Inflammatory macrophage (primary cell): ENCODE results near the gene WIZ.

ENCODE experiments used
- DNase-seq, 2 donors: peaks; one replicate each; pipeline ENCODE4 v3.0.0-alpha.2; 2020 to 2022

WIZ gene

GRCh38 chr19:15443838-15444237, 5.9 kb downstream of the WIZ start:
- no peak for DNase-seq

DNA sequence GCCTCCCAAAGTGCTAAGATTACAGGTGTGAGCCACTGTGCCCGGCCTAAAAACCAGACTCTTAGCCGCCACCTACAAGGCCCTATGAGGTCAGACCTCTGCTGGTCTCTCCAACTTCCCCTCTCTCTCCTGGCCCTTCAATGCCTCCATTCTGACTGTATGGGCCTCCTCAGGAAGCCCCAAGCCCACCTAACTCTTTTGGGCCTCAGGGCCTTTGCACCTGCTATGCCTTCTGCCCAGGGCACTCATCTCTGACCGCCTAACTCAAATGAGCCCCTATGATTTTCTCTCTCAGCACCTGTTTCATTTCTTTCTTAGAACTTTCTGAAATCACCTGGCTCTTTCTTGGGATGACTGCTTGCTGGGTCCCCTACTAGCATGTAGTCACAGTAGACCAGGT, 6.4 kb downstream of the WIZ start:
- no peak for DNase-seq

DNA sequence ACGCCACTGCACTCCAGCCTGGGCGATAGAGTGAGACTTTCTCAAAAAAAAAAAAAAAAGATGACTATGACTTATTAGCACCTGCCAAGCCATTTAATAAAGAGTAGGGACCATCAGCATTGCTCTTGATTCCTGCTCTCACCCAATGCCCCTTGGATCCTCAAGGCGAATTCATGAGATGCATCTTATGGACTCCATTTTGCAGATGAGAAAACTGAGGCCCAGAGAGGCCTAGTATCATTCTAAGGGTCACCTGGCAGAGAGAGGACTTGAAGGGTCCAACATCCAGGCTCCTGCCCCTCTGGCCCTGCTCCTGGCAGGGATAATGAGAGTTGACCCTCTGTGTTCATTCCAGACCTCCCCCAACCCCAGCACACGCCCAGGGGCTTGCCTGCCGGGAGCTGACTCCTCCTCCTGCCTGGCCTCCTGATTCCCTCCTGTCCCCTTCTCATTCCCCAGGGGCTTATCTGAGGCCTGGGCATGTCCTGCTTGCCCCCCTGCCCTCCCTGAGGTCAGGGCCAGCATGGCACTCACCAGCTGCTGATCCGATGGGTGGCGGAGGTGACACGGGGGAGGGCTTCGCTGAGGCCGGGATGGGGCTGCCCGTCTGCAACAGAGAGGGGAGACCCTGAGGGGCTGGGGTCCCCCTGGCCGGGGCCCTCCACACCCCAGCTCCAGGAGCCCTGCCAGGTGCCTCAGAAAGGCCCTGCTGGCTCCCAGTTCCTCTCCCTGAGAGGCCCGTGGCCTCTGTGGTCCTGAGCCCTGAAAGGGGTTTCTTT, 7.4 kb downstream of the WIZ start:
- DNase-seq = no peak

- no peak for DNase-seq
Observed at GRCh38 chr19:15441317-15441716, 8.4 kb downstream of the WIZ start.

DNA sequence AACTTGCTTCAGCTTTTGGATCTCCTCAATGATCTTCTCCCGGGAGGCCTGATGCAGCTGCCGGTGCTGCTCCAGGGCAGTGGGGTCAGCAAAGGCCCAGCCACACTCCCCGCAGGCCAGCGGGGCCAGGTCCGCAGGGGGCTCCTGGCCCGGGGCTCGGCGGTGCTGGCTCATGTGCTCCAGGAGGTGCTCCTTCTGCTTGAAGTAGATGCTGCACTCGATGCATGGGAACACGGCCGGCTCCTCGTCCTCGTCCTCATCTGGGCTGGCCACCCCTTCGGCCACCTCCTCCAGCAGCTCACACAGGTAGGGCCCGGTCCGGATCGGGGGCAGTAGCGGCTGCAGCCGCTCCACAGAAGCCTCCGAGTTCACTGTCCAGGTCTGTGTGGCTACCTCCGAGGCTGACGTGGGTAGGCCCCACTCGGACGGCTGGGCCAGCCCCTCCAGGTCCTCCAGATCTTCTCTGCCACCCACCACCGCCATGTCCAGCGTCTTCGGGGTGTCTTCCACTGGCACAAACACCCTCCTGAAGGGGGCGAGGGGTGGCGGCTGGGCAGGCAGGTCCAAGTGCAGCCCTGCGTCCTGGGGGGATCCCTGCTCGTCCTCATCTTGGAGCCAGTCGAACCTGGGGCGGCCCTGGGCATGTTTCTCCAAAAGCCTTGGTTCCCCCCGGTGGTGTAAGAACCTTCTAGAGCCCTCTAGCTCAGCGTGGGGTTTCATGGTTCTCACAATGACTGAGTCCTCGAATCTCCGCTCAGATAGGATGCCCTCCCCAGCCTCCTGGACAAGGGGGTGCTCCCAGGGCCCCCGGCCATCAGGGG, 9.7 kb downstream of the WIZ start:
- no peak for DNase-seq

DNA sequence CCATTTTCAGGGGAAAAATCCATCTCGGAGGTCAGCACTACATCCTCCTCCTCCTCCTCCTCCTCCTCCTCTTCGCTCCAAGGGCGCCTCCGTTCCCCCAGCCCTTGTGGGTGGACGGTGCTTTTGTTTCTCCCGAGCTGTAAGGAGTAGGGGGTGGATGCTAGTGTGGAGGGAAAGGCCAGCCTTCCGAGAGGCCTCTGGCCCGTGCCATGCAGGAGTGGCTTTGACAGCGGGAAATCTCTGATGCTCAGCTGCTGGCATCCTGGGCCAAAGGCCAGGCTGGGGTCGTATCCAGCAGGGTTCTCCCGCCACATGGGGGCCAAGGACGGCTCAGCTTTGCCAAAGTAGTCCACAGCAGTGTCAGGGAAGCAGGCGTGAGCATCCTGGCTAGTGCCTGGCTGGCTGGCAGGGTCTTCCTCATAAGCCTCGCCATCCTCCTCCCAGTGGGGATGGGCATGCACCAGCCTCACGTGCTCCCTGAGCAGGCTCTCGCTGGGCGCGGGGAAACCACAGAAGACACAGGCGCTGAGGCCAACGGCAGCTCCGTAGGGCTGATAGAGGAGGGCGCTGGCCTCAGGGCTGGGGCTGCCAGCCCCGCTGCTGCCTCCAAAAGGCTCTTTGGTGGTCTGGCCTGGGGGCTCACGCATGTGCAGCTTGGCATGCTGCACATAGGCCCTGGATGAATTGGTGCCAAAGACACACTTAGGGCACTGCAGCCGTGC, 10.5 kb downstream of the WIZ start:
- no peak for DNase-seq

GRCh38 chr19:15438577-15438976, 11.2 kb downstream of the WIZ start:
- DNase-seq = no peak

DNA sequence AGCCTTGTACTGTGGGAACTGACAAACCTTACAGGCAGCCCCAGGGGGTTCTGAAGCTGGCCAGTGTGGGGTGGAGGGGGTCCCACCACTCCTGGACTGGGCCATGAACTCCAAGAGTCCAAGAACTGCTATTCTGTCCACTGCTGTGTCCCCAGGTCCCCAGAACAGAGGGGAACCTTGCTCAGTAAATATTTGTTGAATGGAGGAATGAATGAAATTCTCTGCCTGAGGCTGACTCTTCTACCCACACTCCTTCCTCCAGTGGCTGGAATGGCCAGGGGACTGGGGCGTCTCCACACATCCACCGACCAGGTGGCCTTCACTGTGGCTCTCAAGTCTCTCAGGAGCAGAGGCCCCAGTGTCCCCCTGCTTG, 11.6 kb downstream of the WIZ start:
- DNase-seq = no peak

- no peak for DNase-seq
Observed at GRCh38 chr19:15437355-15438123, 12.2 kb downstream of the WIZ start.

GRCh38 chr19:15436826-15437110, 13.0 kb downstream of the WIZ start:
- no peak for DNase-seq

DNA sequence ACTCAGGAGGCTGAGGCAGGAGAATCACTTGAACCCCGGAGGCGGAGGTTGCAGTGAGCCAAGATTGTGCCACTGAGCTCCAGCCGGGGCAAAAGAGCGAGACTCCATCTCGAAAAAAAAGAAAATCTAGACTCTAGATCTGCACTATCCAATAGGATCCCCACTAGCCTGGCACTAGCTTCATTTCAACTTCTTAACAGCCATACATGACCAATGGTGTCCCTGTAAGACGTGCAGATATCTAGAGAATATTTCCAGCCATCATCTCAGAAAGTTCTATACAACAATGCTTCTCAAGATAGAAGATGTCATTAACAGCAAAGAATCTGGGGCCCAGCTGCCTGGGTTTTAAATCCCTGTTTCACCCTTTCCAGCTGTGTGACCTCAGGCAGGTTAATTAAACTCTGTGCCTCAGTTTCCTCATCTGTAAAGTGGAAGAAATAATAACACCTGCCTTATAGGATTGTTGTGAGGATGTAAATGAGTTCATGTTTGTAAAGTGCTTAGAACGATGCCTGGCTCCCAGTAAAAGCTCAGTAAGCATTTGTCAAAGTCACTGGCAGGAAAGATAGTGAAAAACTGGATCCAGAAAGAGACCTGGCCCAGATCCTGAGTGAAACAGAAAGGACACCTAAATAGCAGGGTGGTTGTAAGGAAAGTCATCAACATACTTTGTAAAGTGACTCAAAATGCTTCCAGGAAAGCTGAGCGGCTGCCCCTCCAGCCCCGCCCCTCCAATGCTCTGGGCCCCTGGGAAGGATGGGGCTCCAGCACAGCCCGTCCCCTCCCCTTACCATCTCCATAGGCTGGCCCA, 13.5 kb downstream of the WIZ start:
- no peak for DNase-seq

GRCh38 chr19:15433519-15434069, 16.2 kb downstream of the WIZ start:
- DNase-seq = peak in 1 of 2 donors; percentile 10

DNA sequence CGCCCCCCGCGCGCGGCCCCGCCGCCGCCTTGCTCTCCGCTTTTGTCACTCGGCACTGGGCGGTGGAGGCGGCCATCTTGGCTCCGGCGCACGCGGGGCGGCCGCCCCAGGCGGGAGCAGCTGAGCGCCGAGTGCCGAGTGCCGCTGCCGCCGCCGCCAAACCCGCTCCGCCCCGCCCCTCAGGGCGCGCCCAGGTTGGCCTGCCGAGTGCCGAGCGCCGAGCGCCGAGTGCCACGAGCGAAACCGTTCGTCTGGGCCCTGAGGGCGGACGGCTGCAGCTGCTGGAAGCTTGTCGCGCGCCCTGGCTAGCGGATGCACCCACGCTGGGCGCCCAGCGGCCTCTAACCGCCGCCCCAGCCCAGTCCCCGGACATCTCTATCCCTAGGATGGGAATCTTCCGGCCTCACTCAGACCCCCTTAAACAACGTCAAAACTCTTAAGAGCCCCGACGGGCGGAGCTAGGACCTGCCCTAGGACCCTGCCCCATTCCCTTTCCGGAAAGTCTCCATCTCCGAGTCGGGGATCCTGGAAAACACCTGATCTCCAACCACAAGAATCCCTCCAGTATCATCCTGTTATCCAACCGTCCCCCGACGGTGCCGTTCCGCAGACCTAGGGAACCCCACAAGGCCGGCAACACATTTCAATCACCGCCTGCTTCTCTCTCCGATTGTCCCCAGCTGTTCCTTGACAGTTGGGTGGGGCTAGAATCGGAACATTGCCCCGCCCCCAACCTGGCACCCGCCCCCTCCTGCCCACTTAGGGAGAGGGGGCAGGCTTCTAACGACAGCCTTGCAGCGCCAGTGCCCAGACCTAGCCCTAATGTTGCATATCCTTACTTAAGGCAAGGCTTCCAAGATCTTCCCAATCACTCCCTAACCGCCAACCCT, 16.9 kb downstream of the WIZ start:
- peak; percentile 93 to 94 for DNase-seq

- peak in 1 of 2 donors; percentile 19 for DNase-seq
Observed at GRCh38 chr19:15432018-15432494, 17.7 kb downstream of the WIZ start.

GRCh38 chr19:15431396-15432017, 18.2 kb downstream of the WIZ start:
- DNase-seq = no peak

DNA sequence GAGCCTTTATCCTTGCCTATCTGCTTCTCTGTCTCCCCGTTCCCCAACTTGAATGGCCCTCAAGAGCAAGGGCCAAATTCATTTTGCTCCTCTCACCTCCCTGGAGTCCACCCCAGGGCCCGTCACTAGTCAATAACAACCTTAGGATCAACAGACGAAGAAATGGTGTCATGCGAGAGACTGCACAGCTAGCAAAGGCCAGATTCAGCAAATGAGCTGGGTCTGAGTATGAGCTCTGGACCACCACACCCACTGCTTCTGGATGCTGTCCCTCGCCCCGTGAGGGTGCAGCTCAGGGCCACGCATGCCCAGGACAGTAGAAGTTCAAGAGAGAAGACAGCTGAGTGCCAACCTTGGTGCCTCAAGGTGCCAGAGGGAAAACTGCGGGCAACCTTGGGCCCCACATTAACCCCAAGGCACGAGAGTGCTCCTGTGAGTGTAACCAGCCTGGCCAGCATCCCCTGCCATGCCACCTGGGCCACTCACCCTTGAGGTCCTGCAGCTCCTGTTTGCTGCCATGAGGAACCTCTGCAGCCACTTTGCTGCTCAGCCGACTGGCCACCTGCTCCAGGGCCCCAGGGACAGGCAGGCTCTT, 19.1 kb downstream of the WIZ start:
- no peak for DNase-seq

GRCh38 chr19:15429825-15430467, 19.8 kb downstream of the WIZ start:
- no peak for DNase-seq

- DNase-seq = no peak
Observed at GRCh38 chr19:15428956-15429824, 20.6 kb downstream of the WIZ start.
